Sigmoid colon (tissue), 7 donors: ENCODE measurements around the gene MRI1. TPM values are rescaled to one million over a fixed set of nuclear protein-coding genes. Genes with fewer than 3 reads are reported as not detected.

Experiments used
- DNase-seq: peaks from one replicate; pipeline ENCODE4 v3.0.0-alpha.2; 2019
- H3K27ac ChIP-seq, 4 donors: fragments of 200-600 bp; sonication (generic); one replicate each; pipeline ENCODE4 v1.5.1; 2016 to 2019; ENCODE audit warnings: mild to moderate bottlenecking in 1 of 4
- H3K27me3 ChIP-seq, 3 donors: fragments of 200-600 bp; sonication (generic); one replicate each; pipeline ENCODE4 v1.5.1; 2019; ENCODE audit warnings: mild to moderate bottlenecking in 1 of 3
- H3K36me3 ChIP-seq, 4 donors: fragments of 200-600 bp; sonication (generic); one replicate each; pipeline ENCODE4 v1.5.1; 2016 to 2019
- H3K4me1 ChIP-seq, 4 donors: fragments of 200-600 bp; sonication (generic); one replicate each; pipeline ENCODE4 v1.5.1; 2017 to 2019
- H3K4me3 ChIP-seq, 4 donors: fragments of 200-600 bp; sonication (generic); one replicate each; pipeline ENCODE4 v1.5.1; 2017 to 2019; ENCODE audit warnings: mild to moderate bottlenecking in 2 of 4, moderate library complexity in 1 of 4
- H3K9me3 ChIP-seq, 4 donors: fragments of 200-600 bp in 3 of 4; sonication (generic) in 3 of 4; one replicate each; pipeline versions ENCODE4 v1.5.1 to v1.6.1; 2013 to 2019
- EP300 ChIP-seq, 4 donors: sonication (generic); formaldehyde crosslinking; IDR thresholded peaks; one replicate each; pipeline ENCODE4 v1.6.1; 2017; ENCODE audit warnings: antibody characterized with exemption in 4 of 4
- POLR2A ChIP-seq, 2 donors: fragments of 450-650 bp; IDR thresholded peaks; one replicate each; pipeline ENCODE4 v1.6.1; 2016; ENCODE audit warnings: antibody characterized with exemption in 2 of 2, mild to moderate bottlenecking in 2 of 2, moderate library complexity in 2 of 2
- POLR2AphosphoS5 ChIP-seq, 4 donors: sonication (generic); formaldehyde crosslinking; IDR thresholded peaks; one replicate each; pipeline ENCODE4 v1.6.1; 2017; ENCODE audit warnings: antibody characterized with exemption in 4 of 4
- WGBS, 2 donors: extraction: QIAGEN DNeasy Blood & Tissue Kit; methylation state at CpG; one replicate each; pipeline ENCODE4 v1.1.7; 2013; 5-methylcytosine and 5-hydroxymethylcytosine counted together
- intact Hi-C: fragments of 100-400 bp; cut with DNase I; formaldehyde crosslinking; loops from one replicate; pipeline ENCODE4 v1.15.1; 2023
- polyA plus RNA-seq, 3 donors: library from polyadenylated mRNA; stranded (reverse); fragments of 200-250 nt; gene quantifications; one replicate each; pipeline ENCODE4 v1.2.3, GENCODE V29; 2013
- total RNA-seq, 4 donors: library from RNA; depleted of rRNA; stranded (reverse); fragments of >200 nt; gene quantifications; one replicate each; pipeline ENCODE4 v1.1.0, GENCODE V29; 2016
- TF ChIP-seq, protein P1 (sequence below), 4 experiments: fragments of 450-650 bp in 3 of 4; fragments of 200-600 bp in 1 of 4; IDR thresholded peaks; one replicate each; pipeline ENCODE4 v1.5.1; 2016 to 2019; ENCODE audit warnings: antibody characterized with exemption in 4 of 4, mild to moderate bottlenecking in 3 of 4, moderate library complexity in 2 of 4
- donor health status: healthy with polysubstance abuse.
- donor health status: Bipolar disorder and iron deficiency.
- donor health status: healthy.

MRI1 gene
- total and polyA plus RNA-seq, 7 donors: 5.8 to 70.9 (median 27.4) TPM

- H3K27me3 ChIP-seq: no peaks in the 10 kb centered on the region
- no peaks in the 10 kb centered on the region for H3K36me3 ChIP-seq
- WGBS, 2 donors: 0 to 1% methylated on average over 71 of the region's 71 CpGs
- H3K9me3 ChIP-seq: no peaks in the 10 kb centered on the region
- H3K27ac ChIP-seq: peak within 1 kb of the TSS; percentile 93 to 97 (median 94)
- intact Hi-C loops: loop anchor here (1.0 to 10.0 kb wide), 6 partner anchors 42 to 290 kb away; partner anchors contain the start of genes C19orf67, DCAF15 and RFX1
- TF ChIP-seq EP300 (IDR thresholded peaks at IDR 0.05) (no peak), POLR2A (IDR thresholded peaks at IDR 0.05) (peak; percentile 12 to 37), POLR2AphosphoS5 (IDR thresholded peaks at IDR 0.05) (peak; percentile 10 to 80 (median 66))
- TF ChIP-seq, protein P1, sequence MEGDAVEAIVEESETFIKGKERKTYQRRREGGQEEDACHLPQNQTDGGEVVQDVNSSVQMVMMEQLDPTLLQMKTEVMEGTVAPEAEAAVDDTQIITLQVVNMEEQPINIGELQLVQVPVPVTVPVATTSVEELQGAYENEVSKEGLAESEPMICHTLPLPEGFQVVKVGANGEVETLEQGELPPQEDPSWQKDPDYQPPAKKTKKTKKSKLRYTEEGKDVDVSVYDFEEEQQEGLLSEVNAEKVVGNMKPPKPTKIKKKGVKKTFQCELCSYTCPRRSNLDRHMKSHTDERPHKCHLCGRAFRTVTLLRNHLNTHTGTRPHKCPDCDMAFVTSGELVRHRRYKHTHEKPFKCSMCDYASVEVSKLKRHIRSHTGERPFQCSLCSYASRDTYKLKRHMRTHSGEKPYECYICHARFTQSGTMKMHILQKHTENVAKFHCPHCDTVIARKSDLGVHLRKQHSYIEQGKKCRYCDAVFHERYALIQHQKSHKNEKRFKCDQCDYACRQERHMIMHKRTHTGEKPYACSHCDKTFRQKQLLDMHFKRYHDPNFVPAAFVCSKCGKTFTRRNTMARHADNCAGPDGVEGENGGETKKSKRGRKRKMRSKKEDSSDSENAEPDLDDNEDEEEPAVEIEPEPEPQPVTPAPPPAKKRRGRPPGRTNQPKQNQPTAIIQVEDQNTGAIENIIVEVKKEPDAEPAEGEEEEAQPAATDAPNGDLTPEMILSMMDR (IDR thresholded peaks at IDR 0.05): no peak
- DNase-seq: peak; percentile 100
- peaks cover 0 to 36% (median 33%) of the 10 kb centered on the region in 4 donors for H3K4me1 ChIP-seq
- peak within 1 kb of the TSS; percentile 61 to 96 (median 70) for H3K4me3 ChIP-seq
These were observed 30.7 kb downstream of the MRI1 start, which contains the start of gene ZSWIM4 for GRCh38 chr19:13794757-13795589. TSS of gene ZSWIM4 (plus strand) at chr19:13795443. CDS start at chr19:13795649, 206 bp downstream.

DNA sequence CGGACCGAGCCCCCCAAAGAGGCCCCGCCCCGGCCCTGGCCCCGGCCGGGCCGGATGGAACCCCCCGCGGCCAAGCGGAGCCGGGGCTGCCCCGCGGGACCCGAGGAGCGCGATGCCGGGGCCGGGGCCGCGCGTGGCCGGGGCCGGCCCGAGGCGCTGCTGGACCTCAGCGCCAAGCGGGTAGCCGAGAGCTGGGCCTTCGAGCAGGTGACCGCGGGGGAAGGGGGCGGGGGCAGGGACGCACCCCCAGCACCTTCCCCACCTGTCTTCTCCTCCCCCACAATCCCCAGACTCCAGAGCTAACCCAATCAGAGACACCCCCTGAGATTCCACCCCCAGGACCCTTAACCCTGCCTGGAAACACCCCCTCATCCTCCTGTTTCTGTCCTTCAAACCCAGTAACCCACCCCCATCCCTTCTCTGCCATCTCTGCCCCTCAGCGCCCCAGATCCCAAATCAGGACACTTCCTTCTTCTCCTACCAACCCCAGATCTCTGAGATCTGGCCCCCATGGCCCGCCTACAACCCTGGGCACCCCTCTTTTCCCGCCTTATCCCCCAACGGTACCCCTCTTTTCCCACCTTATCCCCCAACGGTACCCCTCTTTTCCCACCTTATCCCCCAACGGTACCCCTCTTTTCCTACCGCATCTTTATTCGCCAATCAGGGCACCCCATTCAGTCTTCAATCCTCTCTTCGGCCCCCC lies 31.4 kb downstream of the MRI1 start:
- Histone ChIP-seq H3K27me3 (no peaks in the 10 kb centered on the region), H3K36me3 (no peaks in the 10 kb centered on the region), H3K9me3 (no peaks in the 10 kb centered on the region), H3K4me1 (peaks cover 0 to 36% (median 33%) of the 10 kb centered on the region in 4 donors), H3K27ac (peak overlapping the region; percentile 93 to 97 (median 94)), H3K4me3 (peak overlapping the region; percentile 61 to 96 (median 70))
- 4 to 6% methylated on average over 42 of the region's 42 CpGs for whole genome bisulfite sequencing, 2 donors
- DNase-seq: no peak
- intact Hi-C loops: loop anchor here (1.0 to 10.0 kb wide), 6 partner anchors 42 to 289 kb away; partner anchors contain the start of genes C19orf67, DCAF15 and RFX1
- TF ChIP-seq POLR2AphosphoS5 (IDR thresholded peaks at IDR 0.05) (no peak), EP300 (IDR thresholded peaks at IDR 0.05) (no peak), POLR2A (IDR thresholded peaks at IDR 0.05) (no peak)
- TF ChIP-seq, protein P1 (IDR thresholded peaks at IDR 0.05): no peak

DNA sequence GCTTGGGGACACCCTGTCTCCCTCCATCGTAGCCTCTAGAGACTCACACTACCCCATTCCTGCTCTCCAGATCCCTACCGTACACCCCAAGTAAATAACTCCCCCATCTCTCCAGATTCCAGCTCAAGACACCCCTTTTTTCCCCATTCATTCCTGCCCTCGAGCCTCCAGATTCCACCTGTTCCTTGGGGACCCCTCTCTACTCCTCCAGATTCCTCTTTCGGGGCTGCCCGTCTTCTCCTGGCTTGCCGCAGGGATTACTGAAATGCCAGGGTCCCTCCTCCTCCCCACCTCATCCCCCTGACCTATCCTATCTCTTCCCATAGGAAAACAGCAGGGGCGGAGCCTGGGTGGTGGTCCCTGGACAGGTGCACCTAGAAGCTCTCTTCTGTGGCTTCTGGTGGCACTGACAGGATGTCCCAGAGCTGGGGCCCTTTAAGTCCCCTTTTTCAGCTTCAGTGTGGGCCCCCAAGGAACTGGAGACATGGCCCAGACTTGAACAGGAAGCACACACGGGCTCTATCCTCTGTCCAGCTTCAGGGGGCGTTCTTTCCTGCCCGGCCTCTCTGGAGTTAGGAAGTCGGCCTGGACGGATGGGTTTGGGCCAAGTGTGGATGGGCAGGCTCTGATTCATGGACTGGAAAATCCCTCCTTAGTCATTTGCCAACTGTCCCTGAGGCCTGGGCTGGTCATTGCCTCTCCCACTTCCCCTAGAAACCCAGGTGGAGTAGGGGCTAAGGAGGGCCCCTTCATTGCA lies 32.2 kb downstream of the MRI1 start:
- peak; percentile 92 for DNase-seq
- 19 to 24% methylated on average over 12 of the region's 12 CpGs for WGBS, 2 donors

DNA sequence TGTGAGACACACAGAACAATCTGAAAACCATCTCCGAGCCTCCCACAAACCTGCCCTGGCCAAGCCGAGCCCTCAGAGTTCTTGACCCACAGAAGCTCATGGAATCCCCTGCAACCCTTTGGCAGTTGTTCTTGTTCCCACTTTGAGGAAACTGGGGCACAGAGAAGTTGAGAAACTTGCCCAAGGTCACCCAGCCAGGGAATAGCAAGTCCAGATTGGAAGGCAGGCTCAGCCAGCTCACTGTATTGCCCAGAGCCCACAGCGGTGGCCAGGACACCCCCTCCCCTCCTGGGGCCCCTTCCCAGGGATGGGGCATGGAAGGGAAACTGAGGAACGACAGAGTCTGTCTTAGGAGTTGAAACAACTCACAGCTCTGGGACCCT lies 32.7 kb downstream of the MRI1 start:
- intact Hi-C loops: loop anchor here (5.0 to 10.0 kb wide), 4 partner anchors 40 to 288 kb away; partner anchors contain the start of genes C19orf67, DCAF15 and RFX1
- 81 to 83% methylated on average over 4 of the region's 4 CpGs for WGBS, 2 donors
- no peaks in the 10 kb centered on the region for H3K9me3 ChIP-seq
- no peak for DNase-seq
- no peaks in the 10 kb centered on the region for H3K27me3 ChIP-seq
- peak overlapping the region; percentile 93 to 97 (median 94) for H3K27ac ChIP-seq
- H3K4me1 ChIP-seq: peaks cover 0 to 36% (median 33%) of the 10 kb centered on the region in 4 donors
- peak overlapping the region in 2 of 4 donors; percentile 66 to 74 for H3K4me3 ChIP-seq
- H3K36me3 ChIP-seq: no peaks in the 10 kb centered on the region
- no peak for TF ChIP-seq POLR2A (IDR thresholded peaks at IDR 0.05)
- TF ChIP-seq EP300 (IDR thresholded peaks at IDR 0.05): no peak
- no peak for TF ChIP-seq POLR2AphosphoS5 (IDR thresholded peaks at IDR 0.05)
- TF ChIP-seq, protein P1 (IDR thresholded peaks at IDR 0.05): no peak

More for the DNA sequence above, 32.2 kb downstream of the MRI1 start:
- peaks cover 0 to 36% (median 33%) of the 10 kb centered on the region in 4 donors for H3K4me1 ChIP-seq
- H3K27ac ChIP-seq: peak overlapping the region; percentile 93 to 97 (median 94)
- H3K4me3 ChIP-seq: peak overlapping the region; percentile 61 to 96 (median 70)
- intact Hi-C loops: loop anchor here (5.0 to 10.0 kb wide), 4 partner anchors 41 to 288 kb away; partner anchors contain the start of genes C19orf67, DCAF15 and RFX1
- no peaks in the 10 kb centered on the region for H3K9me3 ChIP-seq
- H3K27me3 ChIP-seq: no peaks in the 10 kb centered on the region
- no peaks in the 10 kb centered on the region for H3K36me3 ChIP-seq
- TF ChIP-seq POLR2A (IDR thresholded peaks at IDR 0.05) (no peak), POLR2AphosphoS5 (IDR thresholded peaks at IDR 0.05) (peak in 3 of 4 donors; percentile 55 to 58 (median 56))
